ENCODE data around the gene BCAS3.

BCAS3 gene

GRCh38 chr17:60781880-60782412 is 104.3 kb downstream of the BCAS3 start:
- H3K18ac ChIP-seq (ENCODE audit: low read length): no peak overlapping the region
- H3K4me3 ChIP-seq (ENCODE audit: low read length): no peak overlapping the region

GRCh38 chr17:60782742-60783141 is 105.1 kb downstream of the BCAS3 start:
- H3K27me3 ChIP-seq (ENCODE audit: insufficient read depth, low read length, poor library complexity): no peaks in the 10 kb centered on the region
- H2BK15ac ChIP-seq (replicated peaks; ENCODE audit: low read depth): no peak overlapping the region
- H3K56ac ChIP-seq (ENCODE audit: low read length): no peak overlapping the region
- no peak overlapping the region for H4K8ac ChIP-seq (ENCODE audit: low read depth, low read length)
- H3K79me1 ChIP-seq (ENCODE audit: low read length): no peaks in the 10 kb centered on the region
- H3K4me2 ChIP-seq (ENCODE audit: low read length): no peak overlapping the region
- no peak for DNase-seq
- H2AK5ac ChIP-seq (ENCODE audit: low read length): no peak overlapping the region
- H3K23ac ChIP-seq (ENCODE audit: low read length): no peak overlapping the region
- no peak overlapping the region for H2BK5ac ChIP-seq (ENCODE audit: low read length)
- H3K79me2 ChIP-seq (ENCODE audit: control insufficient read depth, insufficient read depth, low read length): no peaks in the 10 kb centered on the region
- no CpG with 5 or more reads among the region's 3 CpGs for WGBS (ENCODE audit: extremely low coverage, insufficient coverage, low lambda C conversion rate)
- no peaks in the 10 kb centered on the region for H3K4me1 ChIP-seq (ENCODE audit: control insufficient read depth, low read depth, low read length)
- H3K4ac ChIP-seq (ENCODE audit: low read depth, low read length): no peak overlapping the region
- H3K27ac ChIP-seq (ENCODE audit: low read depth, low read length): no peak overlapping the region
- no peak overlapping the region for H3K4me3 ChIP-seq (ENCODE audit: low read length)
- no peak overlapping the region for H4K5ac ChIP-seq (ENCODE audit: low read length)
- no peak overlapping the region for H3K18ac ChIP-seq (ENCODE audit: low read length)
- no peaks in the 10 kb centered on the region for H3K36me3 ChIP-seq (ENCODE audit: control insufficient read depth, insufficient read depth, low read length)
- H2BK120ac ChIP-seq (ENCODE audit: low read depth, low read length): no peak overlapping the region
- no peak overlapping the region for H3K9ac ChIP-seq (ENCODE audit: low read length)

More at GRCh38 chr17:60781880-60782412, 104.3 kb downstream of the BCAS3 start:
- no peak overlapping the region for H3K56ac ChIP-seq (ENCODE audit: low read length)
- DNase-seq: no peak
- no peak overlapping the region for H3K4ac ChIP-seq (ENCODE audit: low read depth, low read length)
- H3K36me3 ChIP-seq (ENCODE audit: control insufficient read depth, insufficient read depth, low read length): no peaks in the 10 kb centered on the region
- H3K4me2 ChIP-seq (ENCODE audit: low read length): no peak overlapping the region
- no peak overlapping the region for H3K27ac ChIP-seq (ENCODE audit: low read depth, low read length)
- no peaks in the 10 kb centered on the region for H3K4me1 ChIP-seq (ENCODE audit: control insufficient read depth, low read depth, low read length)
- H3K79me1 ChIP-seq (ENCODE audit: low read length): no peaks in the 10 kb centered on the region
- no peak overlapping the region for H2BK15ac ChIP-seq (replicated peaks; ENCODE audit: low read depth)
- H2BK120ac ChIP-seq (ENCODE audit: low read depth, low read length): no peak overlapping the region
- no peaks in the 10 kb centered on the region for H3K79me2 ChIP-seq (ENCODE audit: control insufficient read depth, insufficient read depth, low read length)
- no peaks in the 10 kb centered on the region for H3K27me3 ChIP-seq (ENCODE audit: insufficient read depth, low read length, poor library complexity)
- no peak overlapping the region for H2AK5ac ChIP-seq (ENCODE audit: low read length)
- no peak overlapping the region for H2BK5ac ChIP-seq (ENCODE audit: low read length)
- H3K9ac ChIP-seq (ENCODE audit: low read length): no peak overlapping the region
- no peak overlapping the region for H4K8ac ChIP-seq (ENCODE audit: low read depth, low read length)
- no peak overlapping the region for H4K5ac ChIP-seq (ENCODE audit: low read length)
- H3K23ac ChIP-seq (ENCODE audit: low read length): no peak overlapping the region

GRCh38 chr17:60790205-60790604 is 112.6 kb downstream of the BCAS3 start:
- Histone ChIP-seq H2BK5ac (ENCODE audit: low read length) (no peak overlapping the region), H3K4me2 (ENCODE audit: low read length) (no peak overlapping the region), H2BK120ac (ENCODE audit: low read depth, low read length) (no peak overlapping the region), H3K56ac (ENCODE audit: low read length) (no peak overlapping the region), H3K79me2 (ENCODE audit: control insufficient read depth, insufficient read depth, low read length) (no peaks in the 10 kb centered on the region), H3K36me3 (ENCODE audit: control insufficient read depth, insufficient read depth, low read length) (no peaks in the 10 kb centered on the region), H3K27ac (ENCODE audit: low read depth, low read length) (no peak overlapping the region), H3K27me3 (ENCODE audit: insufficient read depth, low read length, poor library complexity) (no peaks in the 10 kb centered on the region), H3K4ac (ENCODE audit: low read depth, low read length) (no peak overlapping the region), H4K8ac (ENCODE audit: low read depth, low read length) (no peak overlapping the region), H3K23ac (ENCODE audit: low read length) (no peak overlapping the region), H3K4me3 (ENCODE audit: low read length) (no peak overlapping the region), H2AK5ac (ENCODE audit: low read length) (no peak overlapping the region), H2BK15ac (replicated peaks; ENCODE audit: low read depth) (no peak overlapping the region), H3K18ac (ENCODE audit: low read length) (no peak overlapping the region), H3K79me1 (ENCODE audit: low read length) (no peaks in the 10 kb centered on the region), H4K5ac (ENCODE audit: low read length) (no peak overlapping the region), H3K4me1 (ENCODE audit: control insufficient read depth, low read depth, low read length) (no peaks in the 10 kb centered on the region), H3K9ac (ENCODE audit: low read length) (no peak overlapping the region)
- no peak for DNase-seq

DNA sequence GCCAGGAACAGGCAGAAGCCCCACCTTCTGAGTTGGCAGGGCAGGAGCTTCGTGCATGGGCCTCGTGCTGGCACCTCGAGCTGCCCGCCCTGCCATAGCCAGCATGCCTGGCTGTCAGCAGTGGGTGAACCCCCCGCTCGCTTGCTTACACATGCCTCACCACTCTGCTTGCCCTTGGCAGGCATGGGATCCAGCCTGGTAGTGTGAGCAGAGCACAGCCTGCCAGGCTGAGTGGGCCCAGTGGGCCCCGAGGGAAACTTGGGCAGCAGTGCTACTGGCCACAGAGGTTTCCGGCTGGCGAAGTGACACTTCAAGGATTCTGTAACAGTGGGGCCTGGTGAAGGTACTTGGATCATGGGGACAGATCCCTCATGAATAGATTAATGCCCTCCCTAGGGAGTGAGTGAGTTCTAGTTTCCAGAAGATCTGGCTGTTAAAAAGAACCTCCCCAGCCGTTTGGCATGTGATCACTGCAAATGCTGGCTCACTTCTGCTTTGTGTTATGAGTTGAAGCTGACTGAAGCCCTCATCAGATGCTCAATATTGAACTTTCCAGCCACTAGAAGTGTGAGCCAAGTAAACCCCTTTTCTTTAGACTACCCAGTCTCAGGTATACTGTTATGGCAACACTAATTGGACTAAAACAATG is 114.7 kb downstream of the BCAS3 start:
- no peak for DNase-seq
- no peak overlapping the region for H3K27ac ChIP-seq (ENCODE audit: low read depth, low read length)
- H3K79me2 ChIP-seq (ENCODE audit: control insufficient read depth, insufficient read depth, low read length): no peaks in the 10 kb centered on the region
- WGBS (ENCODE audit: extremely low coverage, insufficient coverage, low lambda C conversion rate): no CpG with 5 or more reads among the region's 10 CpGs
- no peak overlapping the region for H3K4me2 ChIP-seq (ENCODE audit: low read length)
- H4K5ac ChIP-seq (ENCODE audit: low read length): no peak overlapping the region
- H3K9ac ChIP-seq (ENCODE audit: low read length): no peak overlapping the region
- no peak overlapping the region for H2BK15ac ChIP-seq (replicated peaks; ENCODE audit: low read depth)
- H3K36me3 ChIP-seq (ENCODE audit: control insufficient read depth, insufficient read depth, low read length): no peaks in the 10 kb centered on the region
- no peak overlapping the region for H3K23ac ChIP-seq (ENCODE audit: low read length)
- H3K79me1 ChIP-seq (ENCODE audit: low read length): no peaks in the 10 kb centered on the region
- no peak overlapping the region for H3K56ac ChIP-seq (ENCODE audit: low read length)
- H2BK120ac ChIP-seq (ENCODE audit: low read depth, low read length): no peak overlapping the region
- no peak overlapping the region for H3K18ac ChIP-seq (ENCODE audit: low read length)
- no peaks in the 10 kb centered on the region for H3K27me3 ChIP-seq (ENCODE audit: insufficient read depth, low read length, poor library complexity)
- H3K4me1 ChIP-seq (ENCODE audit: control insufficient read depth, low read depth, low read length): no peaks in the 10 kb centered on the region
- H2BK5ac ChIP-seq (ENCODE audit: low read length): no peak overlapping the region
- no peak overlapping the region for H3K4ac ChIP-seq (ENCODE audit: low read depth, low read length)
- no peak overlapping the region for H4K8ac ChIP-seq (ENCODE audit: low read depth, low read length)
- no peak overlapping the region for H2AK5ac ChIP-seq (ENCODE audit: low read length)
- no peak overlapping the region for H3K4me3 ChIP-seq (ENCODE audit: low read length)

- Histone ChIP-seq H3K23ac (ENCODE audit: low read length) (no peak overlapping the region), H3K4ac (ENCODE audit: low read depth, low read length) (no peak overlapping the region), H3K36me3 (ENCODE audit: control insufficient read depth, insufficient read depth, low read length) (no peaks in the 10 kb centered on the region), H3K4me3 (ENCODE audit: low read length) (no peak overlapping the region), H3K4me2 (ENCODE audit: low read length) (no peak overlapping the region), H3K27ac (ENCODE audit: low read depth, low read length) (no peak overlapping the region), H3K79me2 (ENCODE audit: control insufficient read depth, insufficient read depth, low read length) (no peaks in the 10 kb centered on the region), H4K5ac (ENCODE audit: low read length) (no peak overlapping the region), H2BK120ac (ENCODE audit: low read depth, low read length) (no peak overlapping the region), H3K4me1 (ENCODE audit: control insufficient read depth, low read depth, low read length) (no peaks in the 10 kb centered on the region), H2BK5ac (ENCODE audit: low read length) (no peak overlapping the region), H4K8ac (ENCODE audit: low read depth, low read length) (no peak overlapping the region), H3K18ac (ENCODE audit: low read length) (no peak overlapping the region), H2AK5ac (ENCODE audit: low read length) (no peak overlapping the region), H3K9ac (ENCODE audit: low read length) (no peak overlapping the region), H3K79me1 (ENCODE audit: low read length) (no peaks in the 10 kb centered on the region), H3K27me3 (ENCODE audit: insufficient read depth, low read length, poor library complexity) (no peaks in the 10 kb centered on the region), H3K56ac (ENCODE audit: low read length) (no peak overlapping the region), H2BK15ac (replicated peaks; ENCODE audit: low read depth) (no peak overlapping the region)
- DNase-seq: peak; percentile 8
- WGBS (ENCODE audit: extremely low coverage, insufficient coverage, low lambda C conversion rate): no CpG with 5 or more reads among the region's 8 CpGs
Measured at GRCh38 chr17:60798576-60798975, 120.9 kb downstream of the BCAS3 start.

- H3K27ac ChIP-seq (ENCODE audit: low read depth, low read length): no peak overlapping the region
- H3K4me1 ChIP-seq (ENCODE audit: control insufficient read depth, low read depth, low read length): no peaks in the 10 kb centered on the region
- no peak overlapping the region for H3K9ac ChIP-seq (ENCODE audit: low read length)
- H3K27me3 ChIP-seq (ENCODE audit: insufficient read depth, low read length, poor library complexity): no peaks in the 10 kb centered on the region
- no peak overlapping the region for H2BK120ac ChIP-seq (ENCODE audit: low read depth, low read length)
- H2BK15ac ChIP-seq (replicated peaks; ENCODE audit: low read depth): no peak overlapping the region
- H3K79me1 ChIP-seq (ENCODE audit: low read length): no peaks in the 10 kb centered on the region
- H2BK5ac ChIP-seq (ENCODE audit: low read length): no peak overlapping the region
- no peak overlapping the region for H3K4me3 ChIP-seq (ENCODE audit: low read length)
- H3K4me2 ChIP-seq (ENCODE audit: low read length): no peak overlapping the region
- no peak for DNase-seq
- H3K18ac ChIP-seq (ENCODE audit: low read length): no peak overlapping the region
- no peak overlapping the region for H4K5ac ChIP-seq (ENCODE audit: low read length)
- no peaks in the 10 kb centered on the region for H3K36me3 ChIP-seq (ENCODE audit: control insufficient read depth, insufficient read depth, low read length)
- H3K4ac ChIP-seq (ENCODE audit: low read depth, low read length): no peak overlapping the region
- H2AK5ac ChIP-seq (ENCODE audit: low read length): no peak overlapping the region
- no peaks in the 10 kb centered on the region for H3K79me2 ChIP-seq (ENCODE audit: control insufficient read depth, insufficient read depth, low read length)
- H3K56ac ChIP-seq (ENCODE audit: low read length): no peak overlapping the region
- no peak overlapping the region for H4K8ac ChIP-seq (ENCODE audit: low read depth, low read length)
- no CpG with 5 or more reads among the region's 6 CpGs for WGBS (ENCODE audit: extremely low coverage, insufficient coverage, low lambda C conversion rate)
- no peak overlapping the region for H3K23ac ChIP-seq (ENCODE audit: low read length)
Measured at GRCh38 chr17:60802377-60802776, 124.7 kb downstream of the BCAS3 start.

Data from mesendoderm (in vitro differentiated cells).